GM18907 (cell line): ENCODE measurements around the gene PRPF40A.
A peak's percentile ranks its signal among the peaks of the same experiment; 100 is the strongest.

Source experiments
- ATAC-seq: cut with Tn5 transposase; IDR thresholded peaks from one replicate; pipeline ENCODE4 v1.9.1; 2021; ENCODE audit warnings: mild to moderate bottlenecking, moderate library complexity; ENCODE audit not compliant: unreplicated experiment

The PRPF40A gene

GRCh38 chr2:152655880-152656279 is 61.4 kb downstream of the PRPF40A start:
- ATAC-seq: peak; percentile 52

DNA sequence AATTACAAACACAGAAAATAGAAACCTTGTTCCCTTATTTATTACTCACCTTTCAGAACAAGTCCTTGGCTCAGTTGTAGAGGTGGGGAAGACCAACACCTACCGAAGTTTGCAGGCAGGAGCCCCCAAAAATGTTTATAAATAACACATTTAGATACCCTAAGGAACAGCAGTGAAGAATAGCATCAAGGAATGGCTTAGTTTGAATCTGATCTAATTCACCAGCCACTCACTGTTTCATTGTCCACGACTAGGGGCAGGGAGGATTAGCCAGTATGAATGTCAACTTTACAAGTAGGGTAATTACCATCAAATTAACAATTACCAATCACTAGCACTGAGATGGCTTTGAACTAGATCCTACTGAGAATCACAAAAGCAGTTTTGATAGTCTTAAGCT is 65.4 kb downstream of the PRPF40A start:
- no peak for ATAC-seq

DNA sequence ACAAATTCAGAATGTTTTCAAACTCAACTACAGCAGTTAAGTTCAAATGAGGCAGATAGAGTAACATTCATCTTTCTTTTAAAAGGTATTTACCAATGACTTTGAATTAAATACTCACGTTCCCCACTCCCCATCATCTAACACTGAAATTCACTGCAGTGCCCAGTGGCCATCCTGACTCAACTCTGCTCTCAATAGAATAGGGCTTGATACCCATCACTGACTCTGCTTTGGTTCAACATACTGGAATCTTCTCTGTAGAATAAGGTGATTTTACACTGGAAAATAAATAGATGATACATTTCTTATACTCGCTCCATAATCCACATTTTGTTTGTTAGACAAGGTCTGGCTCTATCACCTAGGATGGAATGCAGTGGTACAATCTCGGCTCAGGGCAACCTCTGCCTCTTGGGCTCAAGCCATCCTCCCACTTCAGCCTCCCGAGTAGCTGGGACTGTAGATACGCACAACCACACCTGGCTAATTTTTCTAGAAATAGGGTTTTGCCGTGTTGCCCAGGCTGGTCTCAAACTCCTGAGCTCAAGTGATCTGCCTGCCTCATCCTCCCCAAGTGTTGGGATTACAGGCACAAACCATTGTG is 66.4 kb downstream of the PRPF40A start:
- no peak for ATAC-seq

- no peak for ATAC-seq
Observed at GRCh38 chr2:152649997-152650396, 67.3 kb downstream of the PRPF40A start.

DNA sequence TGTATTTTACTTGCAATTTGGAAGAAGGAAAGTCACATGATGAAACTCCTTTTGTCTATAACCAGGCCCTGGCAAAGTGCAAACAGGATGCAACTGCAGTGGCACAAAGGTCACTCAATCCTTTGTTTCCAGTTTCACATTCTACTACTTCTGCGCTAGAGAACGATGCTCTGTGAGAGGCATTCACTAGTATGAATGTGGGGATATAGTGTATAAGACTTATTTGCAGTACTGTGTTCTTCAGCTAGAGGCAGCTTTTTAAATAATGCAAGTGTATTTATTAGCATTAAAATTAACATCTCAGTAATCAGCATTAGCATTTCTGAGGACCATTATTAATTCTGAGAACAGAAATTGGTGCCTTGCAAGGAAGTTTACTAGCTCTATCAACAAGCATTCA is 68.9 kb downstream of the PRPF40A start:
- ATAC-seq: no peak

- ATAC-seq: no peak
Observed at GRCh38 chr2:152647552-152647951, 69.7 kb downstream of the PRPF40A start.

DNA sequence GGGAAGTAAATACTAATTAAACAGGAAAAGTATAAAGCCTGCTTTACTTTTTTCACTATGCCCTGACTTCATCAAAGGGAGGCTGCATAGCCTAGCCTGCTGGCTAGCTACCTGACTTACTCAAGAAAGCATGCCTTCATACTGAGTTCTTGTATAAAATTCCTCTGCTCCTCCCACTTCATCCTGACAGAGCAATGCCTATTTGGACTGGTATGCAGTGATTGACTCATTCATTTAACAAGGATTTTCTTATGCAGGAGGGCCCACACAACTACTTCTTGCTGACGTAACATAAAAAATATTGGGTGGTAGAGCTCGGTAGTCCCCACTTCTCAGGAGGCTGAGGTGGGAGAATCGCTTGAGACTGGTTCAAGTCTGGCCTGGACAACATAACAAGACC is 70.5 kb downstream of the PRPF40A start:
- no peak for ATAC-seq

GRCh38 chr2:152646264-152646663 is 71.0 kb downstream of the PRPF40A start:
- ATAC-seq: no peak

DNA sequence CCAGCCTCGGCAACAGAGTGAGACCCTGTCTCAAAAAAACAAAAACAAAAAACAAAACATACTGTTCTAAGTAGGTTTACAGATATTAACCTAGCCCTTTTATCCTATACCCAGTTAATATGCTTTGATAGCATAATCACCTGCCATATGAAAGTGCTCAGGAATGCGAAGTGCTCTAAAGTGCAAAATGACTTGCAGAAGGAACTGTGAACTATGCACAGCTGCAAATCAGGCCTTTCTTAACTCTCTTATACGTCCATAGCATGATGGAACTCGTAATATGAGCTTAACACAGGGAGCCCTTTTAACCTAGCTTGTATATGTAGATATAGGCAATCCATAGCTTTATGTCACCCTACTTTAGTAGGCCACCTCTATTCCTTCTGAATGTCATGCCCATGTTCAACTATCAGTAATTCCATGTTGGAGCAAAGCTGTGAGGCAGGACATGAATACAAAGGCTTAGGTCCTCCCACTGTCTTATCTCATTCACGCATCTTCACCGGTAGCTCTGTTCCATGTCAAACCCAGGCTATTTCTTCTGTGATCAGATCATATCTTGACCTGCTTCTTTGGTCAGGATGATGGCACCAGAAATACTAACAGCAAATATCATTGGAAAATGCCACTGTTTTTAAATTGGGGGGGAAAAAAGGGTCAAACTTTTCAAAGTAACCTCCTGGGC is 72.9 kb downstream of the PRPF40A start:
- ATAC-seq: no peak

DNA sequence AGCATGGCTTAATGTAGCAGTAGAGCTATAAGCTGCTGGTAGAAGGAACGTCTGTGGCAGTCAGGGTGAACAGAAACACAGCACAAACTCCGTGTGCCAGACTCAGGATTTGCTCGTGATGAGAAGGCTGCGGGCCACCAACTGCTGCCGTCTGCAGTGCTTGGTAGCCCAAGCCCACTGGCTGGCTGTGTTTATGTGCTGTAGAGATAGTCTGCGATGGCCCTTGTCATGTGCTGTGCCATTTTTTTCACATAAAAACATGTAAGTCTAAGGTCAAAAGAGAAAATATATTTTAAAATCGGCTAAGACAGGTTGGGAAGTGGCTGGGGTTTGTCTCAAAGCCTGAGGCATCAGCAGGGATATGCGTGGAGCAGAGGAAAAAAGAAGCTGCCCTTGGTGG is 78.7 kb downstream of the PRPF40A start:
- ATAC-seq: no peak

DNA sequence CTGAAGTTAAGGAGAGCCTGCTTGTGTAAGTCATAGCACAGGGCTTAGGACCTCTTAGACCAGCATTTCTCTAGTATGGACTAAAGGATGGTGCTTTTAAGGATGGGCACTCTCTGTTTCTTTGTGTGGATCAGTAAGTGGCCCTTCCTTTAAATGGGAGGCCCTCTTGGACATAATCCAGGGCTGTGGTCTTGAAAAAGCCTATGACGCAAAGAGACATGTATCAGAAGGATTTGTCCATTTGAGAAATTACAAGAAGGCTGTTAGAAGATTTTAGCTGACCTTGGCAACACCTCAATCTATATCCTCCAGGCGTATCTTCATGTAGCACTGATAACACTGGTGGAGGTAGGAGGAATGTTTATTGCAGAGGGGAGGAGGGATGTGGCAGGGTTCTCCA is 79.2 kb downstream of the PRPF40A start:
- ATAC-seq: no peak

GRCh38 chr2:152637251-152637650 is 80.0 kb downstream of the PRPF40A start:
- ATAC-seq: no peak

DNA sequence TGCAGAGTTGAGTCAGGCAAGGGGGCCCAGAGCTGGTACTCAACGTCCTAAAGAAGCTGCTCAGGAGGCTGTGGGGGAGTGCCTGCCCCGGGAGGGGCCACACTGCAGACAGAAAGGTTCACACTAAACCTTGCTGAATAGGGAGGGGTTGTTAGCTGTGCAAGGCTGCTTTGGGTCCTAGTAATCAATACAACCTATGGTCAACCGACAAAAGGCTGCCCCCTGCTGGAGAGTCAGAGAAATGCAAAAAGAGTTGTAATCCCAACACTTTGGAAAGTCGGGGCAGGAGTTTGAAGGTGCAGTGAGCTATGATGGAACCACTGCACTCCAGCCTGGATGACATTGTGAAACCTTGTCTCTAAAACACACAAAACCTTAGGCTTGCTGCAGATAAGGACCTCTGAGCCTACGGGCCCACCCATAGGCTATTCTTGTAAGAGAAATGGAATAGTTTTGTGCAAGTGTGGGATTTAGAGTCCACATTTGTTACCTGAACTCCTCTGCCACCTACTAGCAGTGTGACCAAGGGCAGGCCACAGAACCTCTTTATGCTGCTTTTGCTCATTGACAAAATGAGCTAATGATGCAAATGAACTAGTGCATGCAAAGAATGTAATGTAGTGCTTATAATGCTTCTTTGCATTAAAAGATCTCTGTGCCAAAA is 81.5 kb downstream of the PRPF40A start:
- ATAC-seq: peak; percentile 68

- no peak for ATAC-seq
Observed at GRCh38 chr2:152632736-152633135, 84.5 kb downstream of the PRPF40A start.

DNA sequence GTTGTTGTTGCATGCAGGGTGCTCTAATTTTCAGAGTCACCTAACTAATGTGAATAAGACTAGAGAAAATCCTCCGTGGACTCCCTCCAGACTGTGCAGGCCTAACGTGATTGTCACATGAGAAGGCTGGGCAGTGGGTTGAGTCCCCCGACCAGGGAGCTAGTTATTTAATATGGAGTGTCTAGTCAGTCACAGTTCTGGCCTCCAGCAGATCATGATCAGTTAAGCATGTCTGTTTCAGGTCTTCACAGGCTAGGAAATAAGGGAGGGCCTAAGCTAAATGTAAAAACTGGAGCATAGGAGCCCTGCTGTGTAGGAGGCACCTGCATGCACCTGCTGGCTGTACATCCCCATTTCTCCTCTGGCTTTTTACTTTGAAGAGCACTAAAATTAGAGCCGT is 86.8 kb downstream of the PRPF40A start:
- ATAC-seq: no peak

DNA sequence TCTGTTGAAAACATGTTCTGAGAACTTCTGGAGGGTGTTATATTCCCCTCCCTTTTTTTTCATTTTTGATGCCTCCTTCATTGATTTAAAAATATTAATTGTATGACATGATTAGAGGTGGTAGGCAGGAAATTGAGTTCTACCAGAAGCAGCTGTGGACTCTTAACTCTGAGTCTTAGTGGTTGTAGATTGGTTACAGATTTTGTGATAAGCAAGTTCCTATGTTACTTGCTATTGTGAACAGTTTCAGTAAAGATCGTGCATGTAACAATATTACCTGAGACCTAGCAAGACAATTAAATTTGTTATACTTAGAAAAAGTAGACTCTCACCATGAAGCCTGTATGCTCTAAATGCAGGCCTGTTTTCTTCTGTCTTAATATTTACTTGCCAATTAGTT is 88.1 kb downstream of the PRPF40A start:
- no peak for ATAC-seq

DNA sequence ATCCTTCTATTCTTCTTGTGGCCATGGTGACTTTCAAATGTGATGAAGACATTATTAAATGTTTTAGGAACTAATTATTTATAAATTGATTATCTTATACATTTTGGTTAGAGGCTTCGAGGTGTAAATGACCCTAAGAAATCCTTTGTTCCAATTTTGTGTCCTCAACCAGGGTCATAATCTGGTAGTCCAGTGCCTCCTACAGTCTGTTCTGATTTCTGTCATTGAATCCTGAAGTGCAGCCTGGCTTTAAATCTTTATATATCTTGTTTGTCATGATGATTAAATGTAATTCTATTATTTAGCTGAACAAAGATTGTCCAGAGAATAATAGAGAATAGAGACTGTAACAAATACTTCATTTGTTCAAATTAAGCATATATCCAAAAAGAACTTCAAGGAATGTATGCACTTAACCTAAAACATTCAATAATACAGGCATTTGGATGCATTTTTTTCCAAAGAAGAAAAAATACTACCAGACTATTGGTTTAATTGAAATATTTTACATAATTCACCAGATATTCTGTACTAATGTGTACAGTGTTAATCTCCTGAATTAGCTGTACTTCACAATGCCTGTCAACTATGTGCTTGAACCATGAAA is 89.8 kb downstream of the PRPF40A start:
- ATAC-seq: no peak

GRCh38 chr2:152626911-152627339 is 90.3 kb downstream of the PRPF40A start:
- no peak for ATAC-seq

GRCh38 chr2:152624805-152625204 is 92.5 kb downstream of the PRPF40A start:
- no peak for ATAC-seq

GRCh38 chr2:152623775-152624174 is 93.5 kb downstream of the PRPF40A start:
- ATAC-seq: no peak

DNA sequence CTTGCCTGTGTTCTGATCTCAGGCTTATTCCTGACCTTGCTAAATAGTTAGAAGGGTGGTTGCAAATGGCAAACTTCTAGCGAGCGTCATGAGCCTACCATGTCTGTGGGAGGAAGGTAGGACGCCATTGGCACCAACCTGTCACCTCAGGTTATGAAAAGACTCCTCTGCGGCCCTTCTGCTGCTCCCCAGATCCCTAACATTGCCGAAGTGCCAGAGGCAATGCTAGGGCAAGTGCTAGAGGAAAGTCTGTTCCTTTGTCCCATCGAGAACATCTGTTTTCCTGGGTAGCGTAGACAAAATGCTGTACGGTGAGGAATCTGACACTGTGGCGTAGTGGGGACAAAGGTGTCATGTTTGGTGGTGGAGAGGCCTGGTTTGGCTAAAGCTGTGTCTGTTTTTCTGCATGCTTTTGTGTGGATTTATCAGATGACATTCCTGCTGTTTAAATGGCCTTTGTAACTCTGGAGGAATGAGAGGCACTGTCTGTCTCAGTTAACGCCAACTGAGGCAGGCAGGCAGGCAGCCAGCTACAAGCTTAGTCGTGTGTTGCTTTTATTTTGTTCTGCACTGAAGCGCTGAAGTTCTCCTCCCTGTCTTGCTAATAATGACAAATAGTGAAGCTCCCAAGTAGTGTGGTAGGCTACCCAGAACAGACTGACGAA is 94.1 kb downstream of the PRPF40A start:
- no peak for ATAC-seq
